HG03139 (cell line): ENCODE data around the gene LGI1.
"Not testable (repeated sequence)": the region's sequence is repeated elsewhere in the genome, so short reads cannot be mapped to it uniquely, and the experiment has no call there.

Source experiments
- ATAC-seq: cut with Tn5 transposase; IDR thresholded peaks from one replicate; pipeline ENCODE4 v1.9.1; 2021; ENCODE audit not compliant: unreplicated experiment

LGI1 gene

GRCh38 chr10:93799155-93799708 lies 41.5 kb downstream of the LGI1 start:
- ATAC-seq, result no peak

- ATAC-seq, result no peak
These were observed 46.5 kb downstream of the LGI1 start for GRCh38 chr10:93804200-93804599.

- no peak for ATAC-seq
These were observed 49.2 kb downstream of the LGI1 start for GRCh38 chr10:93806903-93807302.

GRCh38 chr10:93807371-93807770 lies 49.6 kb downstream of the LGI1 start:
- no peak for ATAC-seq

GRCh38 chr10:93812659-93813338 lies 55.1 kb downstream of the LGI1 start:
- ATAC-seq, result no peak

- ATAC-seq, result no peak
These were observed 56.0 kb downstream of the LGI1 start for GRCh38 chr10:93813507-93814465.

- ATAC-seq, result no peak
These were observed 57.8 kb downstream of the LGI1 start for GRCh38 chr10:93815304-93816096.

GRCh38 chr10:93816123-93816747 lies 58.5 kb downstream of the LGI1 start:
- ATAC-seq, result no peak

- no peak for ATAC-seq
These were observed 60.4 kb downstream of the LGI1 start for GRCh38 chr10:93818086-93818485.

GRCh38 chr10:93819520-93819919 lies 61.8 kb downstream of the LGI1 start:
- no peak for ATAC-seq

GRCh38 chr10:93820434-93820833 lies 62.7 kb downstream of the LGI1 start:
- ATAC-seq, result no peak

- no peak for ATAC-seq
These were observed 63.5 kb downstream of the LGI1 start for GRCh38 chr10:93821051-93821772.

- no peak for ATAC-seq
These were observed 68.6 kb downstream of the LGI1 start for GRCh38 chr10:93826355-93826754.

GRCh38 chr10:93827056-93827804 lies 69.5 kb downstream of the LGI1 start:
- no peak for ATAC-seq

- not testable (repeated sequence) for ATAC-seq
These were observed 73.3 kb downstream of the LGI1 start for GRCh38 chr10:93831065-93831464.

GRCh38 chr10:93835770-93836169 lies 78.0 kb downstream of the LGI1 start:
- no peak for ATAC-seq

GRCh38 chr10:93837822-93838221 lies 80.1 kb downstream of the LGI1 start:
- ATAC-seq, result no peak

- no peak for ATAC-seq
These were observed 80.5 kb downstream of the LGI1 start for GRCh38 chr10:93838278-93838677.

GRCh38 chr10:93841961-93842360 lies 84.2 kb downstream of the LGI1 start:
- ATAC-seq, result no peak
